BE2C (cell line): ENCODE measurements around the gene NEURL1B.

Source experiments
- DNase-seq: peaks from one replicate; pipeline ENCODE4 v3.0.0-alpha.2; 2020
- H3K27me3 ChIP-seq: fragments of 250-450 bp; sonication (Bioruptor Pico); 2 replicates; pipeline ENCODE4 v1.5.1; 2020; ENCODE audit warnings: mild to moderate bottlenecking
- H3K36me3 ChIP-seq: fragments of 250-450 bp; sonication (Bioruptor Pico); 2 replicates; pipeline ENCODE4 v1.5.1; 2020; ENCODE audit warnings: mild to moderate bottlenecking
- H3K4me1 ChIP-seq: fragments of 250-450 bp; sonication (Bioruptor Pico); 2 replicates; pipeline ENCODE4 v1.5.1; 2020
- H3K4me3 ChIP-seq: 2 replicates; pipeline ENCODE4 v1.5.1; 2011; ENCODE audit warnings: low read depth, low read length
- H3K9me3 ChIP-seq: fragments of 250-450 bp; sonication (Bioruptor Pico); 2 replicates; pipeline ENCODE4 v1.5.1; 2020
- CTCF ChIP-seq: IDR thresholded peaks from 2 replicates; pipeline ENCODE4 v1.5.1; 2012; ENCODE audit warnings: mild to moderate bottlenecking, low read depth, low read length

Gene NEURL1B

GRCh38 chr5:172717481-172718195, 76.6 kb downstream of the NEURL1B start:
- H3K4me3 ChIP-seq: no peak overlapping the region
- no peaks in the 10 kb centered on the region for H3K9me3 ChIP-seq
- no peaks in the 10 kb centered on the region for H3K4me1 ChIP-seq
- no peak for TF ChIP-seq CTCF
- no peak for DNase-seq
- H3K36me3 ChIP-seq: no peaks in the 10 kb centered on the region
- H3K27me3 ChIP-seq: no peaks in the 10 kb centered on the region

- H3K9me3 ChIP-seq: no peaks in the 10 kb centered on the region
- H3K36me3 ChIP-seq: no peaks in the 10 kb centered on the region
- H3K4me3 ChIP-seq: no peak overlapping the region
- no peak for TF ChIP-seq CTCF
- no peaks in the 10 kb centered on the region for H3K27me3 ChIP-seq
- DNase-seq: no peak
- no peaks in the 10 kb centered on the region for H3K4me1 ChIP-seq
These were observed 77.6 kb downstream of the NEURL1B start for GRCh38 chr5:172718527-172719114.

- no peak for DNase-seq
- Histone ChIP-seq H3K4me1 (no peaks in the 10 kb centered on the region), H3K36me3 (no peaks in the 10 kb centered on the region), H3K9me3 (no peaks in the 10 kb centered on the region), H3K4me3 (no peak overlapping the region), H3K27me3 (no peaks in the 10 kb centered on the region)
- no peak for TF ChIP-seq CTCF
These were observed 78.1 kb downstream of the NEURL1B start for GRCh38 chr5:172719211-172719610.

GRCh38 chr5:172720655-172721054, 79.6 kb downstream of the NEURL1B start:
- Histone ChIP-seq H3K4me3 (no peak overlapping the region), H3K36me3 (no peaks in the 10 kb centered on the region), H3K4me1 (no peaks in the 10 kb centered on the region), H3K27me3 (no peaks in the 10 kb centered on the region), H3K9me3 (no peaks in the 10 kb centered on the region)
- no peak for TF ChIP-seq CTCF
- DNase-seq: no peak

DNA sequence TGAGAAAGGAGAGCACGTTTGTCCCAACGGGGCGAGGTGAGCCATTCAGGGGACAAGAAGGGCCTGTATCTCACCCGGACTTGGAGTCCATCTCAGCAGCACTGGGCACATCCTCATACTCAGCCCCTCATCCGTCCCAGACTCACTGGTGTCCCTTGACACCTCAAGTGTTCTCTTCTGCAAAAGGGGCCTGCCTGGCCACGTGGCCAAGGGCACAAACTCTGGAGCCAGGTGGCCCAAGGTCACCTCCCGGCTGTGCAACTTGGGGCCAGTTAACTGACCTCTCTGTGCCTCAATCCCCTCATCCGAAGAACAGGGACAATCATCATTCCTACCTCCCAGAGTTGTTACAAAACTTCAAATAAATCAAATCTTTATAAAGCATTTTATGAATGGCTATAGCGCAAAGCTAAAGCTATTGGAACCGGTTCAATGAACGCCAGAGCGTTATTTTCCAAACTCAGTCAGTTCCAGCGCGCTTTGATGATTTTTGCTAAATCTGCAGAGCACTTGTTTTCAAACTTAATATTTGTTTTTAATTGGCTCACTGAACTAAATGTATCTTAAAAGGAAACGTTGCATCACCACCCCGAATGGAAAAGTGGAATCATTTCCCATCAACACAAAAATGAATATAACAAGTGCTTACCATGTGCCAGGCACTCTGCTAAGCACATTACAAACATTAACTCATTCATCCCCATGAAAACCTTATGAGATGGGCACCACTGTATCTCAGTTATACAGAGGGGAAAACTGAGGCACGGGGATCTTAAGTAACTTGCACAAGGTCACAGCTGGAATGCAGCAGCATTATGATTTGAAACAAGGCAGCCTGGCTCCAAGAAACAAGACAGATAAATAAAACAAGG, 80.6 kb downstream of the NEURL1B start:
- TF ChIP-seq CTCF: no peak
- DNase-seq: no peak
- Histone ChIP-seq H3K27me3 (no peaks in the 10 kb centered on the region), H3K4me3 (no peak overlapping the region), H3K4me1 (no peaks in the 10 kb centered on the region), H3K36me3 (no peaks in the 10 kb centered on the region), H3K9me3 (no peaks in the 10 kb centered on the region)
